NCI-H226 (cell line): ENCODE measurements around the gene MCRIP2.
A peak's percentile ranks its signal among the peaks of the same experiment; 100 is the strongest.
"Not testable (repeated sequence)": the region's sequence is repeated elsewhere in the genome, so short reads cannot be mapped to it uniquely, and the experiment has no call there.

Experiments used
- DNase-seq: peaks from one replicate; pipeline ENCODE4 v3.0.0-alpha.2; 2015

MCRIP2 gene

GRCh38 chr16:641326-642188 lies at the start of gene MCRIP2:
Gene MCRIP2, plus strand, starts transcription at chr16:641828. Its CDS starts 164 bp downstream, at chr16:641992.
- DNase-seq, result peak; percentile 76

- no peak for DNase-seq
Measured at GRCh38 chr16:591892-592517, 49.6 kb upstream of the MCRIP2 start.

- no peak for DNase-seq
Measured at GRCh38 chr16:592518-593306, 48.9 kb upstream of the MCRIP2 start.

GRCh38 chr16:593406-593805 lies 48.2 kb upstream of the MCRIP2 start:
- DNase-seq, result no peak

- DNase-seq, result no peak
Measured at GRCh38 chr16:593807-594206, 47.8 kb upstream of the MCRIP2 start.

GRCh38 chr16:595094-595528 lies 46.5 kb upstream of the MCRIP2 start:
- DNase-seq, result no peak

GRCh38 chr16:595942-596735 lies 45.5 kb upstream of the MCRIP2 start:
- no peak for DNase-seq

- DNase-seq, result no peak
Measured at GRCh38 chr16:596736-597060, 44.9 kb upstream of the MCRIP2 start.

GRCh38 chr16:597655-598054 lies 44.0 kb upstream of the MCRIP2 start:
- DNase-seq, result not testable (repeated sequence)

GRCh38 chr16:598823-599739 lies 42.5 kb upstream of the MCRIP2 start:
- no peak for DNase-seq

GRCh38 chr16:600781-601180 lies 40.8 kb upstream of the MCRIP2 start:
- no peak for DNase-seq

GRCh38 chr16:603933-604332 lies 37.7 kb upstream of the MCRIP2 start:
- DNase-seq, result no peak

GRCh38 chr16:606656-607307 lies 34.8 kb upstream of the MCRIP2 start:
- no peak for DNase-seq

GRCh38 chr16:608019-608418 lies 33.6 kb upstream of the MCRIP2 start:
- no peak for DNase-seq

- DNase-seq, result no peak
Measured at GRCh38 chr16:609316-609715, 32.3 kb upstream of the MCRIP2 start.

GRCh38 chr16:609984-610383 lies 31.6 kb upstream of the MCRIP2 start:
- DNase-seq, result no peak

- no peak for DNase-seq
Measured at GRCh38 chr16:610513-611381, 30.9 kb upstream of the MCRIP2 start.

GRCh38 chr16:615122-615521 lies 26.5 kb upstream of the MCRIP2 start:
- DNase-seq, result no peak

GRCh38 chr16:616733-617586 lies 24.7 kb upstream of the MCRIP2 start:
- DNase-seq, result no peak
